HG02763 (cell line): ENCODE data around the gene MRPL43.

Experiments
- ATAC-seq: cut with Tn5 transposase; IDR thresholded peaks from one replicate; pipeline ENCODE4 v1.9.1; 2021; ENCODE audit warnings: mild to moderate bottlenecking, moderate library complexity; ENCODE audit not compliant: unreplicated experiment

The MRPL43 gene

GRCh38 chr10:100969187-100970075, 17.9 kb downstream of the MRPL43 start, which contains the start of gene SEMA4G:
Gene SEMA4G, plus strand, starts transcription at chr10:100969504. Its CDS starts 3,409 bp downstream, at chr10:100972913.
- no peak for ATAC-seq

- ATAC-seq, result no peak
These were observed 18.5 kb downstream of the MRPL43 start for GRCh38 chr10:100968863-100969186.

- ATAC-seq, result no peak
These were observed 19.1 kb downstream of the MRPL43 start for GRCh38 chr10:100968062-100968736.

DNA sequence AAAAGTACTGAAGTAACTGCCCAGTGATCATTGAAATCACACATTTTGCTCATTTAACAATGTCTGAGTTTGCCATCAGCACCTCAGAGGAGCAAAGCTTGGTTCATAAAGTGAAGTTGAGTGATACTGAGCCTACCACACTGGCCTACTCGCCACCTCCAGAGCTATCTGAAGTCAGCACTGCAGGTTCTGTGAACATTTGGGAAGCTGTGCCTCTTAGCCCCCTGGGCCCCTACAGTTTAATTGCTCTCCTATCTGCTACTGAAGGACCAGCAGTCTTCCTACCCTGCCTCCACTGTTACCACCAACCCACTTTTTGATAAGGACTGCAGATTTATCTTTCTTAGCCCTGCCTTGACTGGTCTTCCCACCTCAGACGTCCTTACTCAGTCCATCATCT, 20.0 kb downstream of the MRPL43 start:
- no peak for ATAC-seq

DNA sequence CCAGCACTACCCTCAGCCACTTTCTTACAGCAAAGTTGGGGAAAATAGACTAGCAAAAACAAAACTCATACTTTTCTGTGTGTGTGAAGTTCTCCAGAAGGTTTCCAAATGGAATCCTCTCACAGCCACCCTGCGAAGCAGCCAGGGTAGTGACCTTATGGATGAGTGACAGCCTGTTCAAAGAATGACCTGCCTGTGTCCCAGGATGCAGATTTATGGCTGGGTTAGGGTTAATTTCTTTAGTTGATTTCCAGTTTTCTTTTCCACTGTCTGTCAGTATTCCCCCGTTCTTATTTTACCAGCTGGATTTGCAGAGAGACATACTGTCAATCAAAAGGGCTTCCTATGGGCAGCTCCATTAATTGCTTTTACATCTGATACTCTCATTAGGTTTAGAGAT, 20.4 kb downstream of the MRPL43 start:
- no peak for ATAC-seq

- no peak for ATAC-seq
These were observed 21.5 kb downstream of the MRPL43 start for GRCh38 chr10:100965820-100966219.

- no peak for ATAC-seq
These were observed 23.5 kb downstream of the MRPL43 start for GRCh38 chr10:100963826-100964225.

- ATAC-seq, result no peak
These were observed 24.8 kb downstream of the MRPL43 start for GRCh38 chr10:100962351-100963080.

GRCh38 chr10:100960251-100960650, 27.0 kb downstream of the MRPL43 start:
- no peak for ATAC-seq

DNA sequence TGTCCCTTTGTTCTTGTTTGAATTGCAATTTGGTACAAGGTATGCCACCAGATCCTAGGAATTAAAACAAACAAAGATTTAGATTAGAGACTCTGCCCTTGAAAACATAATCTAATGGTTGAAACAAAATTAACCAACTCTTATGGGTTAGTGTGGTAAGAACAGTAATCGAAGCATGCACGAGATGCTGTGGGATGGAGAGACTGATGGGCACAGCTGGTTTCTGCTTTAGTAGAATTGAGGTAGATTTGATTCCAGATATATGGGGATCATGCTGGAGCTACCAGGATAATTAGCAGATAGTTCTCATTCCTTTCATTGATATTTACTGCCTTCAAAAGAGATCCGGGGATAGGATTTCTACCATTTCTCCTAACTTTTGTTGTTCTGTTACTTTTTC, 38.4 kb downstream of the MRPL43 start:
- no peak for ATAC-seq

- no peak for ATAC-seq
These were observed 41.5 kb downstream of the MRPL43 start for GRCh38 chr10:100945754-100946153.

GRCh38 chr10:100943508-100943907, 43.8 kb downstream of the MRPL43 start:
- ATAC-seq, result no peak

DNA sequence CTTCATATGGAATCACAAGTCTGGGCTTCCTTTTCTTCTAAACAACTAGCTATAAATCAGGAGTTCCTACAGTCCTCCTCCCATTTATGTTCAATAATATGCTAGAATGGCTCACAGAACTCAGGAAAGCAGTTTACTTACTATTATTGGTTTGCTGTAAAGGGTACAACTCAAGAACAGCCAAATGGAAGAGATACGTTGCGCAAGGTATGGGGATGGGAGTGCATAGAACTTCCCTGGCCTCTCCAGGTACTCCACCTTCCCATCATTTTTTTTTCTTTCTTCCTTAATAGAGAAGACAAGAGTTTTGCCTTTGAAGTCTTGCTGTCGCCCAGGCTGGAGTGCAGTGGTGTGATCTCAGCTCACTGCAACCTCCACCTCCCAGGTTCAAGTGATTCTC, 45.1 kb downstream of the MRPL43 start:
- no peak for ATAC-seq

DNA sequence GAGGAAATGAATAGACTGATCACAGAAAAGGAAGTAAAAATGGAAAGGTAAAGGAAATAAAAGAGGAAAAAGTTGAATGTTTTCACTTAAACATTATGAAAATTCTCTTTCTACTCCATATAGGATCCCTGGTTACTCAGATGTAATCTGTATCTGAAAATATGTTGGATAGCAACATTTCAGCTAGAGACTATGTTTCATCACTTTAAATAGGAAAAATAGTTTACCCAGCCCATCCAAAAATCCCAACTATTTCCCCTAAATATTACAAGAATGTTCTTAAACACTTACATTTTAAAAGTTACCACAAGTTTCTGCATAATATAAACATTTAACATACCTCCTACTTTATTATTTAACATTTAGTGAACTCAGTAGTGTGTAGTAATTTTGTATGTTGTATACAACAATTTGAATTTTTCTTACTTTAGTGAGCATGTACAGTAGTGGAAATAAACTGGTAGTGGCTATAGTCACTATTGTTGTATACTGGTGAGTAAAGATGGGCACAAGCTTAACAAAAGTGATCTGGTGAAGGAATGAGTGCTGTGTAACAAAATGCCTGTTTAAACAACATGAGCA, 47.4 kb downstream of the MRPL43 start:
- no peak for ATAC-seq
